PC-9 (cell line): ENCODE data around the gene TSPYL2.

Experiments
- EZH2 ChIP-seq: fragments of 200-600 bp; sonication (generic); IDR thresholded peaks from 2 replicates; pipeline ENCODE4 v1.8.0; 2017; ENCODE audit warnings: antibody characterized with exemption, low read depth
- TF ChIP-seq, protein P1 (sequence below): fragments of 200-600 bp; sonication (generic); conservative IDR thresholded peaks from 2 replicates; pipeline ENCODE4 v1.6.1; 2017; ENCODE audit warnings: mixed run types, antibody characterized with exemption, mild to moderate bottlenecking, moderate library complexity

GRCh38 chrX:53125506-53125905, 43.3 kb downstream of the TSPYL2 start:
- TF ChIP-seq, protein P1, sequence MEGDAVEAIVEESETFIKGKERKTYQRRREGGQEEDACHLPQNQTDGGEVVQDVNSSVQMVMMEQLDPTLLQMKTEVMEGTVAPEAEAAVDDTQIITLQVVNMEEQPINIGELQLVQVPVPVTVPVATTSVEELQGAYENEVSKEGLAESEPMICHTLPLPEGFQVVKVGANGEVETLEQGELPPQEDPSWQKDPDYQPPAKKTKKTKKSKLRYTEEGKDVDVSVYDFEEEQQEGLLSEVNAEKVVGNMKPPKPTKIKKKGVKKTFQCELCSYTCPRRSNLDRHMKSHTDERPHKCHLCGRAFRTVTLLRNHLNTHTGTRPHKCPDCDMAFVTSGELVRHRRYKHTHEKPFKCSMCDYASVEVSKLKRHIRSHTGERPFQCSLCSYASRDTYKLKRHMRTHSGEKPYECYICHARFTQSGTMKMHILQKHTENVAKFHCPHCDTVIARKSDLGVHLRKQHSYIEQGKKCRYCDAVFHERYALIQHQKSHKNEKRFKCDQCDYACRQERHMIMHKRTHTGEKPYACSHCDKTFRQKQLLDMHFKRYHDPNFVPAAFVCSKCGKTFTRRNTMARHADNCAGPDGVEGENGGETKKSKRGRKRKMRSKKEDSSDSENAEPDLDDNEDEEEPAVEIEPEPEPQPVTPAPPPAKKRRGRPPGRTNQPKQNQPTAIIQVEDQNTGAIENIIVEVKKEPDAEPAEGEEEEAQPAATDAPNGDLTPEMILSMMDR: no peak
- TF ChIP-seq EZH2: no peak
